T-helper 2 cell treated with Interferon-gamma antibody and Interleukin-4, amounts not matched to agents 5 μg/mL and 100 μg/mL, for 36 hours (primary cell): ENCODE measurements around the gene STAT2.
A peak's percentile ranks its signal among the peaks of the same experiment; 100 is the strongest.
"Not testable (repeated sequence)": the region's sequence is repeated elsewhere in the genome, so short reads cannot be mapped to it uniquely, and the experiment has no call there.

ENCODE experiments used
- DNase-seq: peaks from one replicate; pipeline ENCODE4 v3.0.0; 2021; ENCODE audit warnings: low spot score
- H3K27ac Mint-ChIP-seq: one replicate; pipeline ENCODE4 v1.8.0; 2021; ENCODE audit warnings: mild to moderate bottlenecking, mixed read lengths
- H3K27me3 Mint-ChIP-seq: one replicate; pipeline ENCODE4 v1.8.0; 2021; ENCODE audit warnings: low read depth, mixed read lengths
- H3K36me3 Mint-ChIP-seq: one replicate; pipeline ENCODE4 v1.8.0; 2021; ENCODE audit warnings: low read depth, mixed read lengths
- H3K4me1 Mint-ChIP-seq: one replicate; pipeline ENCODE4 v1.8.0; 2021; ENCODE audit warnings: low read depth, mixed read lengths
- H3K4me3 Mint-ChIP-seq: one replicate; pipeline ENCODE4 v1.8.0; 2022; ENCODE audit warnings: mild to moderate bottlenecking, moderate library complexity, mixed read lengths
- H3K9me3 Mint-ChIP-seq: one replicate; pipeline ENCODE4 v1.8.0; 2021; ENCODE audit warnings: mixed read lengths

STAT2 gene

DNA sequence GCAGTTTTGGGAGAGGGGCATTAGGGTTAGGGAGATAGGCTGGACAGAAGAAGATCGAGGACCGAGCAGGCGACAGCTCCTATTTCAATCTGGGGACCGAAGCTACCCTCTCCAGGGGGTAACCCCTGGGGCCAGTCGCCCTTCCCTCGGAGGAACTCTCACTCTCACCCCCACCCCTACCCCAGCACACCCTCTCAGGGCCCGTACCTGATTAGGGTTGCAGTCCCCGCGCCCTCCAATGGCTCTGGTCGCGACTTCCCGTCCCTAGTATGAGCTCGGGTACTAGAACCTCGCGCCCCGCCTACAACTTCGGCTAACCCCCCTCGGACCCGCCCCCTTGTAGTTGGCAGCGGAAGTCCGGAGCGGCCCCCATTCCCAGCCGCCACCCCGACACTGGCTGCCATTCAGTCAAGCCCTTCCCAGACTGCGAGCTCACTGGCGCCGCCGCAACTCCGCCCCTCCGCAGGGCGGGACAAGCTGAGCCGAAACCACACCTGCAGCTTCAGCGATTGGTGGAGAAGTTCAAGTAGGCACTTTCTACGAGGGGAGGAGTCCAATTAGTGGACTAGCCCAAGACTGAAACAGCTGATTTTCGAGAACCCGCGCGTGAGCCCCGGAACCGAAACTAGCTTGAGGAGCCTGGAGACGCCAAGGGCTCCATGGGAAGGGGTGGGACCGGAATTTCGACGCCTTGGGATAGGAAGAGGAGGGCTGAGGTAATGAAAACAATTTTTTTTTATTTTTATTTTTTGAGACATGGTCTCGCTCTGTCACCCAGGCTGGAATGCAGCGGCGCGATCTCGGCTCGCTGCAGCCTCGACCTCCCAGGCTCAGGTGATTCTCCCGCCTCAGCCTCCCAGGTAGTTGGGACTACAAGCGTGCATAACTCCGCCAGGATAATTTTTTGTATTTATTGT is at the start of gene STAT2:
Gene STAT2, minus strand, starts transcription at position 257 of the 917 bp plus-strand sequence. CDS start 3,536 bp downstream, outside the sequence.
- Mint-ChIP-seq H3K27me3 (no peaks in the 10 kb centered on the region), H3K9me3 (no peaks in the 10 kb centered on the region), H3K4me3 (peak within 1 kb of the TSS; percentile 96), H3K4me1 (peaks cover 25% of the 10 kb centered on the region), H3K36me3 (peaks cover 16% of the 10 kb centered on the region), H3K27ac (peak within 1 kb of the TSS; percentile 97)
- DNase-seq, result peak; percentile 100

DNA sequence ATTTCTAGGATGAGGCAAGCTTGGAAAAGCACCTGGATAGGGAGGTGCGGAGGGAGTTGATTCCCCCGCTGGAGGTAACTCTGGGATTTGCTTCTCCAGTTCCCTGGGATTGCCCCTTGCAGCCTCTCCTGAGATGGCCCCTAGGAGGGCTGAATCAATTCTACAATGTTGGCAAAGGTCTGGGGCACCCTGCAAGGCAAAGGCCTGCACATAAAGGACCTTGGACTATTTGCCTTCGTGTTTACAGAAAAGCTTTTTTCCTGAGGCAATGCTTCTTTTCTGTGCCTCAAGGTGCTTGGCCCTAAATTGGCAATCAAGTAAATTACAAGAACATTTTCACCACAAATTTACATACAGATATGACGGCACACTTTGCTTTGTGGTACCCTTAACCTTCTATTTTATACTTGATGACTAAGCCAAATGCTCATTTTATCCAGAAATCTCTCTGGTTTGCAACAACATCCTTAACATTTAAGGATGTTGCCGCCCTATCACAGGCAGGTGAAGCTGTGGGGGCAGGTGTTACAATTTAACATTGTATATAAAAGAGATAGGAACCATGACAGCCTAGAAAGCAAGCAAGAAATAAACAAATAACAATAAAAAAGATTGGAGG is 49.0 kb upstream of the STAT2 start:
- no peaks in the 10 kb centered on the region for H3K27me3 Mint-ChIP-seq
- no peak overlapping the region for H3K27ac Mint-ChIP-seq
- H3K4me3 Mint-ChIP-seq, result no peak overlapping the region
- no peak for DNase-seq
- H3K9me3 Mint-ChIP-seq, result no peaks in the 10 kb centered on the region
- no peaks in the 10 kb centered on the region for H3K36me3 Mint-ChIP-seq
- no peaks in the 10 kb centered on the region for H3K4me1 Mint-ChIP-seq

DNA sequence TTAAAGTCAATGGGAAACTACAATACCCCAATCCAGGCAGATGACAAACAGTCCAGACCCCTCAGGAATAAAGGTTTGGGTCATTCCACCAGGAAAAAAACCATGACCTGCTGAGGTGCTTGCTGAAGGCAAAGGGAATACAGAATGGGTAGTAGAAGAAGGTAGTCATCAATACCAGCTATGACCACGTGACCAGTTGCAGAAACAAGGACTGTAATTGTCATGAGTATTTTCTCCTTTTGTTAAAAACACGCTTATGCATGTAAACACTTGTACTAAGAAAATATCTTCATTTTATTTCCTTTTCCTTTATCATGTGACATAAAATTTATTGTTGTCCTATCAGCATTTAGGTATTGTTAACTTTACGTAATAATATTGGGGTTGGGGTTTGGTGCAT is 44.3 kb upstream of the STAT2 start:
- H3K4me3 Mint-ChIP-seq, H3K36me3 Mint-ChIP-seq, H3K9me3 Mint-ChIP-seq: not testable (repeated sequence)

DNA sequence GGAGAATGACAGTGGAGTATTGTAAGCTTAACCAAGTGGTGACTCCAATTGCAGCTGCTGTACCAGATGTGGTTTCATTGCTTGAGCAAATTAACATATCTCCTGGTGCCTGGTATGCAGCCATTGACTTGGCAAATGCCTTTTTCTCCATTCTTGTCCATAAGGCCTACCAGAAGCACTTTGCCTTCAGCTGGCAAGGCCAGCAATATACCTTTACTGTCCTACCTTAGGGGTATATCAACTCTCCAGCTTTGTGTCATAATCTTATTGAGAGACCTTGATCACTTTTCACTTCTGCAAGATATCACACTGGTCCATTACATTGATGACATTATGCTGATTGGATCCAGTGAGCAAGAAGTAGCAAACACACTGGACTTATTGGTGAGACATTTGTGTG is 41.7 kb upstream of the STAT2 start:
- H3K36me3 Mint-ChIP-seq, DNase-seq, H3K4me1 Mint-ChIP-seq, H3K27ac Mint-ChIP-seq, H3K4me3 Mint-ChIP-seq, H3K27me3 Mint-ChIP-seq: not testable (repeated sequence)
- peaks cover 11% of the 10 kb centered on the region for H3K9me3 Mint-ChIP-seq

More for the DNA sequence above, 44.3 kb upstream of the STAT2 start:
- not testable (repeated sequence) for H3K27me3 Mint-ChIP-seq, DNase-seq, H3K27ac Mint-ChIP-seq, H3K4me1 Mint-ChIP-seq

DNA sequence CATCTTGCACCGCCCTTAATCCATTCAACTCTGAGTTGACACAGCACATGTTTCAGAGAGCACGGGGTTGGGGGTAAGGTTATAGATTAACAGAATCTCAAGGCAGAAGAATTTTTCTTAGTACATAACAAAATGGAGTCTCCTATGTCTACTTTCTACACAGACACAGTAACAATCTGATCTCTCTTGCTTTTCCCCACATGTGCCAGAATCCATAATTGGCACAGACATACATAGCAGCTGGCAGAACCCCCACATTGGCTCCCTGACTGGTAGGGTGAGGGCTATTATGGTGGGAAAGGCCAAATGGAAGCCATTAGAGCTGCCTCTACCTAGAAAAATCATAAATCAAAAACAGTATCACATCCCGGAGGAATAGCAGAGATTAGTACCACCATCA is 41.2 kb upstream of the STAT2 start:
- not testable (repeated sequence) for H3K4me1 Mint-ChIP-seq, DNase-seq, H3K27ac Mint-ChIP-seq, H3K27me3 Mint-ChIP-seq, H3K4me3 Mint-ChIP-seq, H3K36me3 Mint-ChIP-seq
- peaks cover 11% of the 10 kb centered on the region for H3K9me3 Mint-ChIP-seq

DNA sequence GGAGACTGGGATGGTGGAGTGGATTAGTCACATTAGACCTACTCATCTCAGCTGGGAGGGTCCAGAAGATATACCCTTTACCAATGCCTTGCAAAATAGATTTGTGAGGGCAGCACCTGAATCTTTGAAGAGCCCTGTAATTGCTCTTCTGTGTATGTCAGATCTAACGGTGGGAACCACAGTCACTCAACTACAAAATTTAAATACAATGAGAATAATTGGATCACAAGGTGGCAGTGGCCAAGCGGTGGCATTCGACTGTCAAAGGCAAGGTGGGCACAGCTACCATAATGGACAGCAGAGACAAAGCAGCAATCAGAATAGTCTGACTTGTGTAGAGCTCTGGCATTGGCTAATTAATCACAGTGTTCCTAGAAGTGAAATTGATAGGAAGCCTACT is 39.6 kb upstream of the STAT2 start:
- H3K27ac Mint-ChIP-seq, H3K4me1 Mint-ChIP-seq, H3K27me3 Mint-ChIP-seq, H3K36me3 Mint-ChIP-seq, H3K4me3 Mint-ChIP-seq, DNase-seq: not testable (repeated sequence)
- H3K9me3 Mint-ChIP-seq, result peaks cover 11% of the 10 kb centered on the region

DNA sequence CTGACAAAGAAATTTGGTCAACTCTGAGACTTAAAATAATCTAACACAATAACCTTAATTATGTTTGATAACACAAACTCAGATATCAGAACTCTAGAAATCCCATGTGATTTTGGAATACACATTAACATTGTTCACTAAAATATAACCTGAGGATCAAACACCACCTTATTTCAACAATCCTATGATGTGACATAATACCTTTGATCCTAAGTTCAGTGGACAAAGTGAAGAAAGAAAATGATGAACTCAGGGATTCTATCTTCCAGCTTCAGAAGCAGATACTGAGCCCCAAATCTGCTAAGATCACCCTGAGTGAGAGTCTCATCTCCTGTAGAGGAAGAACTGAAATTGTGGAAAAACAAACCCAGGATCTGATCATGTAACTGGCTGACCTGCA is 38.4 kb upstream of the STAT2 start:
- DNase-seq, result no peak
- no peaks in the 10 kb centered on the region for H3K4me1 Mint-ChIP-seq
- peaks cover 11% of the 10 kb centered on the region for H3K9me3 Mint-ChIP-seq
- H3K4me3 Mint-ChIP-seq, result no peak overlapping the region
- no peaks in the 10 kb centered on the region for H3K36me3 Mint-ChIP-seq
- H3K27ac Mint-ChIP-seq, result no peak overlapping the region
- H3K27me3 Mint-ChIP-seq, result peaks cover 2% of the 10 kb centered on the region

DNA sequence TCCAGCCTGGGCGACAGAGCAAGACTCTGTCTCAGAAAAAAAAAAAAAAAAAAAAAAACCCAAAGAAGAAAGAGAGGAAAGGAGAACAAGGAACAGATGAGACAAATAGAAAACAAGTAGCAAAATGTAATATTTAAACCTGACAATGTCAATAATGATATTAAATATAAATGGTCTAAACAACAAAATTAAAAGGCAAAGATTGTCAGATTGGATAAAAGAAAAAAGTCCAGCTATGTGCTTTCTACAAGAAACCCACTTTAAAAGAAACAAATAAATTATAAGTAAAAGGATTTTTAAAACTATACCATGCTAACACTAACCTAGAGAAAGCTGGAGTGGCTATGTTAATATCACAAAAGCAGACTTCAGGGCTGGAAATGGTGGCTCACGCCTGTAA is 32.4 kb upstream of the STAT2 start:
- Mint-ChIP-seq H3K36me3 (peaks cover 2% of the 10 kb centered on the region), H3K9me3 (no peaks in the 10 kb centered on the region), H3K27me3 (peaks cover 2% of the 10 kb centered on the region), H3K4me3 (no peak overlapping the region), H3K4me1 (no peaks in the 10 kb centered on the region), H3K27ac (no peak overlapping the region)
- DNase-seq, result no peak

DNA sequence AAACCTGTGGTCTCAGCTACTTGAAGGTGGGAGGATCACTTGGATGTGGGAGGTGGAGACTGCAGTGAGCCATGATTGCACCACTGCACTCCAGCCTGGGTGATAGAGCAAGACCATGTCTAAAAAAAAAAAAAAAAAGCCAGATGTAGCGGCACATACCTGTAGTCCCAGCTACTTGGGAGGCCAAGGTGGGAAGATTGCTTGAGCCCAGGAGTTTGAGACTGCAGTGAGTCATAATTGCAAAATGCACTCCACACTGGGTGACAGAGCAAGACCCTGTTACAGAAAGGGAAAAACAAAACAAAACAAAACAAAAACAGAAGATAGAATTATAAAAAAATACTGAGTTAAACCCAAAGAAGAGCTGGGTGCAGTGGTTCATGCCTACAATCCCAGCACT is 31.8 kb upstream of the STAT2 start:
- Mint-ChIP-seq H3K36me3 (peaks cover 2% of the 10 kb centered on the region), H3K4me3 (no peak overlapping the region), H3K4me1 (no peaks in the 10 kb centered on the region), H3K27me3 (peaks cover 2% of the 10 kb centered on the region), H3K9me3 (no peaks in the 10 kb centered on the region), H3K27ac (no peak overlapping the region)
- DNase-seq, result no peak

DNA sequence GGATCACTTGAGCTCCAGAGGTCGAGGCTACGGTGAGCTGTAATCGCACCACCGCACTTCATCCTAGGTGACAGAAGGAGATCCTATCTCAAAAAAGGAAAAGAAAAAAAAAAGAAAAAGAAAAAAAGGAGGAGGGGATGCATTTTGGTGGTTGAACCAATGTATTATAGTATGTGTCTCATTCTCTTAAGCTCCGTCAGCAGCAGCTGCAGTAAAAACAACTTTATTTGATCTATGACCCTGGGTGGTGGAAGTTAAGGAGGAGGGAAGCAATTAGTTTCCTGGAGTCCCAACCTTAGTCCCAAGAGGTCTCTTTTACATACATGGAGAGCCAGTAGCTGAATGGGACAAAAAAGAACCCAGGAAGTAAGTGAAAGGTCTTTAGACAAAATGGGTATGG is 29.5 kb upstream of the STAT2 start:
- Mint-ChIP-seq H3K4me3 (no peak overlapping the region), H3K27ac (no peak overlapping the region), H3K9me3 (no peaks in the 10 kb centered on the region), H3K36me3 (peaks cover 2% of the 10 kb centered on the region), H3K4me1 (no peaks in the 10 kb centered on the region), H3K27me3 (peaks cover 2% of the 10 kb centered on the region)
- DNase-seq, result no peak

DNA sequence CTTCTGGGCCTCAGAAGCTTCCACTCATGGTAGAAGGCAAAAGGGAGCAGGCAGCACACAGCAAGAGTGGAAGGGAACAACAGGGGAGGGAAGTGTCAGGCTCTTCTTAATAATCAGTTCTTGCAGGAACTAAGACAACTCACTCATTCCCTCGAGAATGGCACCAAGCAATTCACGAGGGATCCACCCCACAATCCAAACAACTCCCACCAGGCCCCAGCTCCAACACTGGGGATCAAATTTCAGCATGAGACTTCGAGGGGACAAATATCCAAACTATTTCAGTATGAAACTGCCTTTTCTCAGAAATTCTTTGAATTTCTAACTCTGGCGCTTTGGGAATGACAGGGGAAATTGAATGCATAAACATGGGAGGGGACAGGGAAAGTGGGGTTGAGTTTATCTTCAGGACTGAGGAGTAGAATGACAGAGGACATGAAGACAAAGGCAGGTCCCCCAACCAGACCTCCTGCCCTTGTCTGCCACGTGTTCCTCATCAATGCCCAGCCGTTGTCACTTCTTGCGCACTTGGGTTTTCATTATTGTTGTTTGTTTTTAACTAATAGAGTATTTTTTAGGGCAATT is 27.3 kb upstream of the STAT2 start:
- H3K4me1 Mint-ChIP-seq, result no peaks in the 10 kb centered on the region
- no peak overlapping the region for H3K27ac Mint-ChIP-seq
- H3K27me3 Mint-ChIP-seq, result no peaks in the 10 kb centered on the region
- no peaks in the 10 kb centered on the region for H3K9me3 Mint-ChIP-seq
- peaks cover 2% of the 10 kb centered on the region for H3K36me3 Mint-ChIP-seq
- DNase-seq, result no peak
- H3K4me3 Mint-ChIP-seq, result no peak overlapping the region

DNA sequence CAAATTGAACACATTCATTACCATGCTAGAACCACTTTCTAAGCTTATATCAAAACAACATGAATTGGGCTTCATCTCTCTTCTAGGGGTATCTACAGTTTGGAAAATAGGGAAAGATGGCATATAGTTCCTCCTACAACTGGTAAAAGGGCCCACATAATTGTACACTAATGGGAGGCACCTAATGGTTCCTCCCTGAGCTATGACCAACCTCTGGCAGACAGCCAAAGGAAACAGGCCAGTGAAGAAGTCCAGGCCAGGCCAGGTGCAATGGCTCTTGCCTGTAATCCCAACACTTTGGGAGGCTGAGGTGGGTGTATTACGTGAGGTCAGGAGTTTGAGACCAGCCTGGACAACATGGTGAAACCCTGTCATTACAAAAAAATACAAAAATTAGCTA is 26.0 kb upstream of the STAT2 start:
- DNase-seq, result no peak
- H3K4me3 Mint-ChIP-seq, result no peak overlapping the region
- H3K4me1 Mint-ChIP-seq, result no peaks in the 10 kb centered on the region
- H3K9me3 Mint-ChIP-seq, result no peaks in the 10 kb centered on the region
- no peak overlapping the region for H3K27ac Mint-ChIP-seq
- no peaks in the 10 kb centered on the region for H3K36me3 Mint-ChIP-seq
- H3K27me3 Mint-ChIP-seq, result peaks cover 2% of the 10 kb centered on the region

DNA sequence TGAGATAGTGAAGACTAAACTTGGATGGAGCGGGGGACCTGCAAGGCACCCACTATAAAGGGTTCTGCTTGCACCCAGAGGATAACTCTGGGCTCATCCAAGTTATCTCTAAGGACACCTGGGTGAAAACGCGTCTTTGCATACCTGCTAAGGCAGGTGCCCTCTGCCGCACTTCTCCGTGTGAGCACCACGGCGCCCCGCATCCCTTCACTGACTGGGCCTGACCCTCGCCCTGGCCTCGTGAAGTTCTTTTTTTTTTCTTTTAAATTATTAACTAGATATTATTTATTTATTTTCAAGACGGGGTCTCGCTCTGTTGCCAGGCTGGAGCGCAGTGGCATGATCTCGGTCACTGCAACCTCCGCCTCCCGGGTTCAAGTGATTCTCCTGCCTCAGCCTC is 22.7 kb upstream of the STAT2 start:
- Mint-ChIP-seq H3K27ac (no peak overlapping the region), H3K4me1 (no peaks in the 10 kb centered on the region), H3K9me3 (no peaks in the 10 kb centered on the region)

DNA sequence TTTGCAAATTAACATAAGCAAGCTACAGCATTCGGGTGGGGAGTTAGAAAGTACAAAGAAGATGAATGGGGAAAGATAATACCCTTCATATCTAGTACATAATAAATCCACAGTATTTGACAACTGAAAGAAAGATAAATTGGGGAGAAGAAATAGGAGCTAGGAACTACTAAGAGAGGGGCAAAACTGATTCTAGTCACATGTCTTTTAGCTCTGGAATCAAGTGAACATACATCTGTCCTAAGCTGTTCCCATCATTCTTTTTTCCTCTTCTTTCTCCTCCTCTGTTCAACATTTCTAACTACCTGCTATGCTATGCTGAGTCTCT is 18.0 kb upstream of the STAT2 start:
- Mint-ChIP-seq H3K27ac (no peak overlapping the region), H3K36me3 (peaks cover 1% of the 10 kb centered on the region), H3K4me1 (no peaks in the 10 kb centered on the region), H3K9me3 (no peaks in the 10 kb centered on the region), H3K27me3 (peaks cover 7% of the 10 kb centered on the region), H3K4me3 (no peak overlapping the region)
- no peak for DNase-seq

More for the DNA sequence above, 22.7 kb upstream of the STAT2 start:
- Mint-ChIP-seq H3K36me3 (no peaks in the 10 kb centered on the region), H3K27me3 (peaks cover 4% of the 10 kb centered on the region), H3K4me3 (no peak overlapping the region)
- no peak for DNase-seq
